HEK293T (cell line): ENCODE measurements around the gene POLR3G.

ENCODE experiments used
- CTCF ChIA-PET: fragments of 350-600 bp; formaldehyde crosslinking; extraction: SDS; loops from one replicate; lab custom pipeline; 2021; ENCODE audit warnings: antibody characterized with exemption, inconsistent platforms; lab: Yijun Ruan, JAX
- POLR2A ChIA-PET: fragments of 350-600 bp; formaldehyde crosslinking; extraction: SDS; loops from one replicate; lab custom pipeline; 2020; ENCODE audit warnings: antibody characterized with exemption, inconsistent platforms; lab: Yijun Ruan, JAX
- DNase-seq: peaks from one replicate; pipeline ENCODE4 v3.0.0; 2012; ENCODE audit warnings: mixed read lengths; ENCODE audit errors: extremely low spot score
- ARNT ChIP-seq: fragments of 450-650 bp; IDR thresholded peaks from 2 replicates; pipeline ENCODE4 v1.6.1; 2017; ENCODE audit warnings: mild to moderate bottlenecking
- BHLHE40 ChIP-seq: fragments of 450-650 bp; IDR thresholded peaks from 2 replicates; pipeline ENCODE4 v1.6.1; 2016; ENCODE audit warnings: mild to moderate bottlenecking, moderate library complexity, borderline replicate concordance
- CTBP1 ChIP-seq: fragments of 450-650 bp; IDR thresholded peaks from 2 replicates; pipeline ENCODE4 v1.6.1; 2016; ENCODE audit warnings: borderline replicate concordance
- ELF4 ChIP-seq: fragments of 450-650 bp; IDR thresholded peaks from 2 replicates; pipeline ENCODE4 v1.6.1; 2017; ENCODE audit warnings: antibody characterized with exemption
- FOXA1 ChIP-seq: fragments of 450-650 bp; IDR thresholded peaks from 2 replicates; pipeline ENCODE4 v1.6.1; 2016; ENCODE audit warnings: mild to moderate bottlenecking
- FOXK2 ChIP-seq: fragments of 450-650 bp; IDR thresholded peaks from 2 replicates; pipeline ENCODE4 v1.6.1; 2016; ENCODE audit warnings: mild to moderate bottlenecking
- FOXM1 ChIP-seq: fragments of 450-650 bp; IDR thresholded peaks from 2 replicates; pipeline ENCODE4 v1.6.1; 2017; ENCODE audit warnings: mild to moderate bottlenecking, borderline replicate concordance
- HDGF ChIP-seq: fragments of 450-650 bp; IDR thresholded peaks from 2 replicates; pipeline ENCODE4 v1.6.1; 2017; ENCODE audit warnings: antibody characterized with exemption, borderline replicate concordance
- L3MBTL2 ChIP-seq: fragments of 450-650 bp; conservative IDR thresholded peaks from 2 replicates; pipeline ENCODE4 v1.6.1; 2016; ENCODE audit warnings: mild to moderate bottlenecking
- LEF1 ChIP-seq: fragments of 450-650 bp; IDR thresholded peaks from 2 replicates; pipeline ENCODE4 v1.6.1; 2017; ENCODE audit warnings: mild to moderate bottlenecking, borderline replicate concordance
- NFRKB ChIP-seq: fragments of 450-650 bp; IDR thresholded peaks from 2 replicates; pipeline ENCODE4 v1.6.1; 2016; ENCODE audit warnings: mild to moderate bottlenecking, moderate library complexity
- SP1 ChIP-seq: fragments of 450-650 bp; IDR thresholded peaks from 2 replicates; pipeline ENCODE4 v1.6.1; 2017
- SUZ12 ChIP-seq: fragments of 450-650 bp; IDR thresholded peaks from 2 replicates; pipeline ENCODE4 v1.6.1; 2016; ENCODE audit warnings: mild to moderate bottlenecking
- TARDBP ChIP-seq: fragments of 450-650 bp; IDR thresholded peaks from 2 replicates; pipeline ENCODE4 v1.6.1; 2016
- ZNF384 ChIP-seq: fragments of 450-650 bp; IDR thresholded peaks from 2 replicates; pipeline ENCODE4 v1.6.1; 2016
- TF ChIP-seq, protein P1 (sequence below): fragments of 450-650 bp; IDR thresholded peaks from 2 replicates; pipeline ENCODE4 v1.6.1; 2016

POLR3G gene, protein sequence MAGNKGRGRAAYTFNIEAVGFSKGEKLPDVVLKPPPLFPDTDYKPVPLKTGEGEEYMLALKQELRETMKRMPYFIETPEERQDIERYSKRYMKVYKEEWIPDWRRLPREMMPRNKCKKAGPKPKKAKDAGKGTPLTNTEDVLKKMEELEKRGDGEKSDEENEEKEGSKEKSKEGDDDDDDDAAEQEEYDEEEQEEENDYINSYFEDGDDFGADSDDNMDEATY

DNA sequence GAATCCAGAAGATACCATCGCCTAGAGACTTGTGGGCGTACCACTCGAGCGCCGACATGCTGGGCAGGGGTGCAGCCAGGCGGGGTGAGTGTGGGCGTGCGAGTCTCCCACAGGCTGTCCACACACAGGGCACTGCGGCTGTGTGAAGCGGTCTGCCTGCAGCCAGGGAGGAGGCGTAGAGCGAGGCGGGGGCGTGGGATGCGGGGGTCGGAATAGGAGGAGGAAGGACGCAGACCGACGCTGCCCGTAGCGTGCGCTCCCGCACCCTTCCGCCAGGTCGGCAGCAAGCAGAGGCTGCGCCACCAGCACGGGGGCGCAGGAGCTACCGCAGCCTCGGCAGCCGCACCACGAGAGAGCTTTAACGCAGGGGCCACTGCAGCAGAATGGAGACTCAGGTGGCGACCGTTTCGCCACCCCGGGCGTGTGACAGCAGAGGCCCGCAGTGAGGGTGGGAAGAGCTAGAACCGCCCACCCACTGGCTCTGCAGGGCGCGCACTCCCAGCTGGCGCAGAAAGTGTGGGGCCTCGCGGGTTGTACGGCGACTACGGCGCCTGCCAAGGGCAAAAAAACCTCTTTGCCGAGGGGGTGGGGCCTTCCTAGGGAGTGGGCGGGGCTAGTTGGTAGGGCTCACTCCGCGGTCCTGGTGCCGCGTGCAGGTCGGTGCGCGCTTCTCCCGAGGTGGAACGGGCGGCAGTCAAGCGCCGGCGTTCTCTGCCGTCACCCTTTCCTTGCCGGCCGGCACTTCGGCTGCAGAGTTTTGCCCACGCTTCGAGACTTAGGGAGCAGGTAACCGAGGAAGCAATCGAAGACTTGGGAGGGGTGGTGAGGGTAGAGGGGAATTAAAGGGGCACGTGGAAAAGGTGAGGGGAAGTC, at the start of gene POLR3G, which contains the start of gene MBLAC2:
Gene POLR3G, plus strand, starts transcription at position 630 of the 873 bp plus-strand sequence. CDS start 10,704 bp downstream, outside the sequence.
Gene MBLAC2, minus strand, starts transcription at position 537 of the 873 bp plus-strand sequence. Its CDS starts 479 bp downstream, at position 58.
- TF ChIP-seq TARDBP, result no peak
- TF ChIP-seq L3MBTL2, result peak; percentile 97
- no peak for TF ChIP-seq ARNT
- no peak for TF ChIP-seq FOXK2
- 0 out of 2 replicates have a peak, but pooled peaks have one; percentile 51 for TF ChIP-seq CTBP1
- ChIA-PET CTCF (interaction anchor here (0.7 kb wide), 3 partner anchors 15 to 37 kb away, joined by 3 to 4 read pairs (median 3); no protein-coding TSS in a partner anchor), POLR2A (interaction anchor here (0.6 to 3.3 kb wide), 23 partner anchors 9 to 130 kb away, joined by 3 to 17 read pairs (median 5); partner anchors contain the start of genes ADGRV1, CETN3 and LYSMD3)
- peak; percentile 91 for DNase-seq

GRCh38 chr5:90434116-90434714, 40.4 kb upstream of the POLR3G start:
- TF ChIP-seq, protein P1, sequence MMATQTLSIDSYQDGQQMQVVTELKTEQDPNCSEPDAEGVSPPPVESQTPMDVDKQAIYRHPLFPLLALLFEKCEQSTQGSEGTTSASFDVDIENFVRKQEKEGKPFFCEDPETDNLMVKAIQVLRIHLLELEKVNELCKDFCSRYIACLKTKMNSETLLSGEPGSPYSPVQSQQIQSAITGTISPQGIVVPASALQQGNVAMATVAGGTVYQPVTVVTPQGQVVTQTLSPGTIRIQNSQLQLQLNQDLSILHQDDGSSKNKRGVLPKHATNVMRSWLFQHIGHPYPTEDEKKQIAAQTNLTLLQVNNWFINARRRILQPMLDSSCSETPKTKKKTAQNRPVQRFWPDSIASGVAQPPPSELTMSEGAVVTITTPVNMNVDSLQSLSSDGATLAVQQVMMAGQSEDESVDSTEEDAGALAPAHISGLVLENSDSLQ, result no peak
- TF ChIP-seq CTBP1, result no peak
- no peak for TF ChIP-seq ELF4
- no peak for TF ChIP-seq L3MBTL2
- TF ChIP-seq TARDBP, result no peak
- TF ChIP-seq FOXK2, result no peak
- peak; percentile 47 for DNase-seq
- POLR2A ChIA-PET, result no interaction called here

DNA sequence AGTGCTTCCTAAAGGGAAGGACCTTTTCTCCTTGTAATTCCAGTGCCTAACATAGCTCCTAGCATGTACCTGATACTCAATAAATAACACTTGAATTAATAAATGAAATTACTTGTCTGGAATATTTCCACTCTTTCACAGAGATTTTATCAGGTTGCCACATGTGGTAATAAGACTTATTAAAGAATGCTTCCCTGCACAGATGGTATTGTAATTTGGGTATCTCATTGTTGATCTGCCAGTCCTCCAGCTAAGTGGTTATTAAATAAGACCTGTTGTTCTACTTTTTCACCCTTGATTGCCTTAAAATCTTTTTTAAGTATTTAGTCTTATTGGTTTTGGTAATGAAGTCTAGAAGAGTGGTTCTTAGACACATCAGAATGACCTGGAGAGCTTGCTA, 37.0 kb upstream of the POLR3G start:
- POLR2A ChIA-PET, result interaction anchor here (0.6 to 1.1 kb wide), 3 partner anchors 28 to 976 kb away, joined by 3 to 6 read pairs (median 4); partner anchors contain the start of gene CETN3
- no peak for DNase-seq
- CTCF ChIA-PET, result interaction anchor here (0.6 to 2.2 kb wide), 5 partner anchors 37 to 1710 kb away, joined by 3 to 8 read pairs (median 4); partner anchors contain the start of genes LYSMD3, MBLAC2 and POLR3G
- no peak for TF ChIP-seq BHLHE40
- TF ChIP-seq SP1, result no peak
- TF ChIP-seq CTBP1, result no peak
- no peak for TF ChIP-seq FOXM1
- no peak for TF ChIP-seq SUZ12
- TF ChIP-seq LEF1, result no peak
- TF ChIP-seq ELF4, result no peak

More at GRCh38 chr5:90434116-90434714, 40.4 kb upstream of the POLR3G start:
- CTCF ChIA-PET, result interaction anchor here (0.6 to 1.7 kb wide), 3 partner anchors 13 to 247 kb away, joined by 3 to 4 read pairs (median 3); no protein-coding TSS in a partner anchor

- ChIA-PET CTCF (interaction anchor here (0.7 to 2.2 kb wide), 5 partner anchors 37 to 1710 kb away, joined by 3 to 8 read pairs (median 3); partner anchors contain the start of genes LYSMD3, MBLAC2 and POLR3G), POLR2A (interaction anchor here (0.6 to 1.1 kb wide), 3 partner anchors 28 to 977 kb away, joined by 3 to 6 read pairs (median 4); partner anchors contain the start of gene CETN3)
- DNase-seq, result no peak
- no peak for TF ChIP-seq L3MBTL2
These were observed 36.6 kb upstream of the POLR3G start for GRCh38 chr5:90438100-90438499.

- ChIA-PET POLR2A (interaction anchor here (1.1 to 2.6 kb wide), 3 partner anchors 19 to 34 kb away, joined by 3 to 11 read pairs (median 8); partner anchors contain the start of genes CETN3, MBLAC2 and POLR3G), CTCF (interaction anchor here (1.5 to 1.8 kb wide), 2 partner anchors 36 to 343 kb away, joined by 3 to 8 read pairs; no protein-coding TSS in a partner anchor)
- TF ChIP-seq ELF4 (no peak), ARNT (no peak), LEF1 (no peak), FOXK2 (no peak), ZNF384 (no peak), CTBP1 (no peak), SP1 (no peak), HDGF (no peak), L3MBTL2 (no peak), BHLHE40 (no peak), SUZ12 (no peak), FOXA1 (no peak), TARDBP (no peak), FOXM1 (no peak), NFRKB (no peak)
- TF ChIP-seq, protein P1, result no peak
- no peak for DNase-seq
These were observed 34.0 kb upstream of the POLR3G start for GRCh38 chr5:90440644-90441043.

GRCh38 chr5:90446961-90447360, 27.7 kb upstream of the POLR3G start:
- POLR2A ChIA-PET, result no interaction called here

More at GRCh38 chr5:90446961-90447360, 27.7 kb upstream of the POLR3G start:
- CTCF ChIA-PET, result no interaction called here
- TF ChIP-seq L3MBTL2, result no peak
- no peak for TF ChIP-seq TARDBP
- no peak for TF ChIP-seq SP1
- TF ChIP-seq ZNF384, result no peak
- TF ChIP-seq CTBP1, result no peak
- no peak for TF ChIP-seq LEF1
- TF ChIP-seq ARNT, result no peak
- no peak for TF ChIP-seq HDGF
- no peak for TF ChIP-seq FOXM1
- TF ChIP-seq, protein P1, result no peak
- no peak for TF ChIP-seq ELF4
- no peak for TF ChIP-seq BHLHE40
- TF ChIP-seq FOXK2, result no peak
- TF ChIP-seq NFRKB, result no peak
- TF ChIP-seq SUZ12, result no peak
- no peak for DNase-seq
